Right cardiac atrium (tissue), 5 donors: ENCODE measurements around the gene IQCE. TPM values are rescaled to one million over a fixed set of nuclear protein-coding genes. Genes with fewer than 3 reads are reported as not detected.

Source experiments
- ATAC-seq, 2 donors: fragments of 200-7000 bp; cut with Tn5 transposase; one replicate each; pipeline versions ENCODE4 v1.8.0 to v1.9.1; 2020; ENCODE audit warnings: moderate library complexity in 2 of 2, mild to moderate bottlenecking in 1 of 2
- DNase-seq, 3 donors: peaks; one replicate each; pipeline ENCODE4 v3.0.0-alpha.2; 2020
- H3K27ac ChIP-seq: one replicate; pipeline ENCODE4 v1.5.1; 2013; ENCODE audit warnings: mild to moderate bottlenecking, low read length, control low read depth, moderate library complexity
- H3K27me3 ChIP-seq: one replicate; pipeline ENCODE4 v1.6.1; 2013; ENCODE audit not compliant: control insufficient read depth, insufficient read depth
- H3K4me1 ChIP-seq: one replicate; pipeline ENCODE4 v1.6.1; 2013; ENCODE audit warnings: low read length; ENCODE audit not compliant: control insufficient read depth, insufficient read depth
- H3K4me3 ChIP-seq: one replicate; pipeline ENCODE4 v1.5.1; 2013; ENCODE audit warnings: low read length, control low read depth
- H3K9me3 ChIP-seq: one replicate; pipeline ENCODE4 v1.6.1; 2013; ENCODE audit warnings: low read length; ENCODE audit not compliant: control insufficient read depth
- WGBS: extraction: QIAGEN DNeasy Blood & Tissue Kit; methylation state at CpG from one replicate; pipeline ENCODE4 v1.1.7; 2013; 5-methylcytosine and 5-hydroxymethylcytosine counted together
- intact Hi-C, 4 donors: fragments of 100-400 bp; cut with DNase I; formaldehyde crosslinking; loops; one replicate each; pipeline versions ENCODE4 v1.11.0 to v1.14.0; 2022 to 2023
- polyA plus RNA-seq: library from polyadenylated mRNA; stranded (reverse); fragments of 200-250 nt; gene quantifications from one replicate; pipeline ENCODE4 v1.2.3, GENCODE V29; 2013
- total RNA-seq, 4 donors: library from RNA; stranded (reverse); fragmentation: NEBNext Ultra II Directional; extraction: Animal tissue kit (Norgen Biotek cat#: 25700); gene quantifications; one replicate each; pipeline ENCODE4 v1.2.1, GENCODE V29; 2021
- donor health status: healthy with polysubstance abuse.
- donor health status: DM: no; HTN: yes; CAD: no.
- donor health status: DM: no; HTN: no; CAD: no.
- donor health status: DM: no; HTN: yes; CAD: no; lungs with severe emphysema.
- donor health status: DM: yes; HTN: yes; CAD: no.

IQCE gene
- total and polyA plus RNA-seq, 5 donors = 7.9 to 16.0 (median 15.1) TPM

DNA sequence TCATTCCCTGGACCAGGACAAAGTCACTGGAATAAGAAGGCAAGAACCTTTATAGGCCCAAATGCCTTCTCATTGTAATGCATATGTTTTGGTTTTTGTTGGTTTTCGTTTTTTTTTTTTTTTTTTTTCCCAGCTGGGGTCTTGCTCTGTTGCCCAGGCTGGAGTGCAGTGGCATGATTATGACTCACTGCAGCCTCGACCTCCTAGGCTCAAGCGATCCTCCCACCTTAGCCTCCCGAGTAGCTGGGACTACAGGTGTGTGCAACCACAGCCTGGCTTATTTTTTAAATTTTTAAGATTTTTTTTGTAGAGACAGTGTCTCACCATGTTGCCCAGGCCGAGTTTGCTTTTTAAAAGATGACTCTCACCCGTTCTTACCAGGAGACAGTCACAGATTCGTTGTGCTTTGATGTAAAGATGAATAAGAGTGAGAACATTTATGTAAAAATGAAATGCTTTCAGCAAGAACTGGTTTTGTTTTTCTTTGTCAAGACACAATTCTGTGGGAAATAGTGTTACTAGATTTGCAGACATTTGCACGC, 7.6 kb downstream of the IQCE start:
- ATAC-seq = no peak
- no peak for DNase-seq
- 81% methylated on average over 8 of the region's 8 CpGs for WGBS

DNA sequence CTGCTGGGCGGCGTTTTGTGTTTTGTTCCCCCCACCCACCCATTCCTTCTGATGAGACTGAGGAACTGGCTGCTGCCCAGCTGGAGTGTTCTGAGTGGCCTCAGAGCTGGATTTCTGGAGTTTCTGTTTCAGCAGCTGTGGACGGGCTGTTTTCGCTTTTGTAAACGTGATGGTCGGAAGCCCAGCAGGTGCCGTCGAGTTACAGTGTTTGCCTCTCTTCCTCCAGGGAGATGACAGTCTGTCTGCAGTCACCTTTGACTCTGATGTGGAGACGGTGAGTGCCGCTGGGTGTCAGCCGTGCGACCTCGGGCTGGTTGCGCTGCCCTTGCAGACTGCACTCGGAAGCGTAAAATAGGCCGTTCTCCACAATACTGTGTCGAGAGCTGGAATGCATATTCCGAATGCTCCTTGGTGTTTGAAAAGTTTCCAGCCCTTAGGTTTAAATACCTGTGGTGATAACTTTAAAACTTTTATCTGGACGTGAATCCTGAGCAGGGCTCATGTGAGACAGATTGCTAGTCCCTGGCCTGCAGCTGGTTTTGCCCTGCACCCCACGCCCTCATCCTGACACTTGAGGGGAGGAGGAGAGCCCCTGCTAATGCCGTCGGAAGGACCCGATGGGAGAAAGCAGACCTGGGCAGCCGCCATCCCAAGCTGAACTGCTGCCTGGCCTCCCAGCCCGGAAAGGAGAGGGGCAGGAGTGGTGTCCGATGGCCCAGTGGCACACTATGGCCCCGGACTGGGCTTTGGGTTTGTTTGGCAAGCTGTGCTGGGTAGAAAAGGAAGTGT, 8.3 kb downstream of the IQCE start:
- WGBS = 51% methylated on average over 28 of the region's 28 CpGs
- ATAC-seq (peak; percentile 73 to 74), DNase-seq (peak in 1 of 3 donors; percentile 77)
- no peaks in the 10 kb centered on the region for H3K9me3 ChIP-seq
- H3K27ac ChIP-seq = no peak overlapping the region
- H3K4me3 ChIP-seq = no peak overlapping the region
- intact Hi-C loops = loop anchor here in 3 of 4 donors (5.0 kb wide), 2 partner anchors 95 to 115 kb away; no protein-coding TSS in a partner anchor
- H3K27me3 ChIP-seq = no peaks in the 10 kb centered on the region
- no peaks in the 10 kb centered on the region for H3K4me1 ChIP-seq

More for the DNA sequence above, 7.6 kb downstream of the IQCE start:
- H3K4me1 ChIP-seq = no peaks in the 10 kb centered on the region
- no peak overlapping the region for H3K27ac ChIP-seq
- intact Hi-C loops = loop anchor here in 3 of 4 donors (5.0 kb wide), 2 partner anchors 96 to 116 kb away; no protein-coding TSS in a partner anchor
- no peaks in the 10 kb centered on the region for H3K27me3 ChIP-seq
- no peak overlapping the region for H3K4me3 ChIP-seq
- no peaks in the 10 kb centered on the region for H3K9me3 ChIP-seq

DNA sequence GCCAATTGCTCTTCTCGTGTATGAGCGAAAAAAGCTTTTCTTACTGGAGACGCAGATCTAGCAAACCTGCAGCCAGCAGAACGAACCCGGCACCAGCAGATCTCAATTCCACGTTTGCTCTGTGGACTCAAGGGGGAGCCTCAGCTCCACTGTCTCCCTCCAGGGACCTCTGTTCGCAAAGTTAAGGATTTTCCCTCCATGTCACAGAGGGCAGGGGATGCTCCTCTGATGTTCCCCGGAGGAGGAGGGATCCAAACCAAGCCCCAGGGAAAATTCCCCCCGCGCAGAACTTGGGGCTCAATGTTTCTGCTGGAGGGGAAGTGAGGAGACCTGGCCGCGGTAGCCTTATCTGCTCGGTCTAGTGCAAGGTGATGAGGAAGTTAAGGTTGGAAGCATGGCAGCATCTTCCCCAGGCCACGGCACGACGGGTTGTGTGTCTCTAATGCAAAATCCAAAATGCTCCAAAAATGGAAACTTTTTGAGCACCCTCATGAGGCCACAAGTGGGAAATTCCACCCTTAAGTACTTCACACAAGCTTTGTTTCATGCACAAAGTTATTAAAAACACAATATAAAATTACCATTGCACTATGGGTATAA, 9.0 kb downstream of the IQCE start:
- DNase-seq (peak in 2 of 3 donors; percentile 39 to 60), ATAC-seq (peak; percentile 73 to 79)
- Histone ChIP-seq H3K9me3 (no peaks in the 10 kb centered on the region), H3K27ac (no peak overlapping the region), H3K27me3 (no peaks in the 10 kb centered on the region), H3K4me1 (no peaks in the 10 kb centered on the region), H3K4me3 (no peak overlapping the region)
- intact Hi-C loops = loop anchor here in 3 of 4 donors (5.0 kb wide), 2 partner anchors 95 to 115 kb away; no protein-coding TSS in a partner anchor
- 30% methylated on average over 16 of the region's 16 CpGs for WGBS

DNA sequence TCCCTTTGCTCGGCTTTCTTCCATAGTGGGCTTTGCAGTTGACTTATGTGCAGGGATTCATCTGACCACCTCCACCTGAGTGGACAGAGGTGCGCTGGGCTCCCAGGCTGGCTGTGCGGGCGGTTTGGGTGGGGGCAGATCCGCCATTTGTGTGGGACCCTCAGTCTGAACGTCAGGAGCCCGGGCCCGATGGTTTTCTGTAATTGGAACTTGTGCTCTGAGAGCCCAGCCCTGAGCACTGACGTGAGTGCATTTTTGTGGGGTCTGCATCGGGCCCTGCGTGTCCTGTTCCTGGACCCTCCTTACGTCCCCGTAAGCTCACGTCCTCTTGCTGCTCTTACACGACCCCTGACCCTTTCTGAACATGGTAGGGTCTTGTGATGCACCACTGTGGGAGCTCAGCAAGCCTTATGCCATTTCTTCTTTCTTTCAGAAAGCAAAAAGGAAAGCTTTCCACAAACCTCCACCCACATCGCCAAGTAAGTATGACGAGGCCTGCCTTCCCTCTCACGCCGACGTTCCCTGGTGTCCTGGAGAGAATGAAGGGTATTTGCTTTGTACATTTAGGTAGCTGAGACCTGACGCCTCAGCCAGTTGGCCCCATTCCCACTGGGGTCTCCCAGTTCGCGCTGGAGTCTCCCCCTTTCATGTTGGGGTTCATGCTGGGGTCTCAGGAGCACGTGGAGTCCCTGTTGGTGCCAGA, 9.9 kb downstream of the IQCE start:
- H3K4me3 ChIP-seq = no peak overlapping the region
- 95% methylated on average over 24 of the region's 24 CpGs for WGBS
- H3K27ac ChIP-seq = no peak overlapping the region
- H3K4me1 ChIP-seq = no peaks in the 10 kb centered on the region
- DNase-seq (no peak), ATAC-seq (no peak)
- intact Hi-C loops = loop anchor here in 3 of 4 donors (5.0 kb wide), 2 partner anchors 94 to 114 kb away; no protein-coding TSS in a partner anchor
- no peaks in the 10 kb centered on the region for H3K27me3 ChIP-seq
- no peaks in the 10 kb centered on the region for H3K9me3 ChIP-seq

- ATAC-seq = no peak
- Histone ChIP-seq H3K9me3 (no peaks in the 10 kb centered on the region), H3K27ac (no peak overlapping the region), H3K4me1 (no peaks in the 10 kb centered on the region), H3K4me3 (no peak overlapping the region), H3K27me3 (no peaks in the 10 kb centered on the region)
- intact Hi-C loops = loop anchor here in 3 of 4 donors (5.0 kb wide), 2 partner anchors 93 to 113 kb away; no protein-coding TSS in a partner anchor
- WGBS = 96% methylated on average over 14 of the region's 14 CpGs
- no peak for DNase-seq
Observed at GRCh38 chr7:2569421-2569820, 10.6 kb downstream of the IQCE start.

GRCh38 chr7:2570021-2570420, 11.2 kb downstream of the IQCE start:
- intact Hi-C loops = no loop called here

DNA sequence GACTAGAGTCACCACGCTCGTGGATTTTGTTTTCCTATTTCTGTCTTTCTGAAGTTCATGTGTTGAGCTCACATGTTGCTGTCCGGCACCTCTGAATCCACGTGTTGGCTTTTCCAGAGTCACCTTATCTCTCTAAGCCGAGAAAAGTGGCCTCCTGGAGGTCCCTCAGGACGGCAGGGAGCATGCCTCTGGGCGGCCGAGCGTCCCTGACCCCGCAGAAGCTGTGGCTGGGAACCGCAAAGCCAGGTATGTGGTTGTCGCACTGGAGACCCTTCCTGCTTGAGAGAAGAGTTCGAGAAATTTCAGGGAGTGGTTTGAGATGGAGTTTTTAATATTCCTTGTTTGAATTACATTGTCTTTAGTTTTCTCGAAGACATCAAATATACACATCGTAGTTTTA, 12.6 kb downstream of the IQCE start:
- ATAC-seq (no peak), DNase-seq (no peak)
- no peaks in the 10 kb centered on the region for H3K4me1 ChIP-seq
- H3K27ac ChIP-seq = no peak overlapping the region
- H3K27me3 ChIP-seq = no peaks in the 10 kb centered on the region
- 84% methylated on average over 15 of the region's 15 CpGs for WGBS
- no peaks in the 10 kb centered on the region for H3K9me3 ChIP-seq
- intact Hi-C loops = no loop called here
- H3K4me3 ChIP-seq = no peak overlapping the region

More at GRCh38 chr7:2570021-2570420, 11.2 kb downstream of the IQCE start:
- no peak overlapping the region for H3K27ac ChIP-seq
- no peaks in the 10 kb centered on the region for H3K9me3 ChIP-seq
- no peak for DNase-seq
- no peaks in the 10 kb centered on the region for H3K4me1 ChIP-seq
- no peak for ATAC-seq
- no peaks in the 10 kb centered on the region for H3K27me3 ChIP-seq
- 68% methylated on average over 16 of the region's 16 CpGs for WGBS
- no peak overlapping the region for H3K4me3 ChIP-seq

DNA sequence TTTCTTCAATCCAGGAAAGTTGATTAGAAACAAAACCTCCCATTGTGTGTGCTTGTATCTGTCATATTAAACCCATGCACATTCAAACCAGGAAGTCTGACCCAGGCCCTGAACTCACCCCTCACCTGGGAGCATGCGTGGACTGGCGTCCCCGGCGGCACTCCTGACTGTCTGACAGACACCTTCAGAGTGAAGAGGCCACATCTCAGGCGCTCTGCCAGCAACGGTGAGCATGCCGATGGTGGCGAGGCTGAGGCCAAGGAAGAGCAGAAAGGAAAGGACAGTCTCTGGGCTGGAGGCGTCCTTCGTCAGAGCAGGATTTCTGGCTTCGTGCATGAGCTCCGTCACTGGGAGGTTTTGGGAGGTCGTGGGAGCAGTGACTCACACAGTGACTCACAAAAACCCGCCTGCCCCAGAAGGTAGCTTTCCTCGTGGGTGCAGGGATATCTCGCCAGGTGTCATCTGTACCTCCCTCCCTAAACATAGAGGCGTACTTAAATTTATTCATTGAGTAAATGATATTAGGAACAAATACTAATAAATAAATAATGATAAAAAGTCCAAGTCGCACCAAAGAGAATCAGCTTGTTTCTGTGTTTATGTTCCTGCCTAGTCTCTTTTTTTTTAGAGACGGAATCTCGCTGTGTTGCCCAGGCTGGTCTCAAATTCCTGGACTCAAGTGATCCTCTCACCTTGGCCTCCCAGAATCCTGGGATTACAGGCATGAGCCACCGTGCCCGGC, 13.5 kb downstream of the IQCE start:
- Histone ChIP-seq H3K4me1 (no peaks in the 10 kb centered on the region), H3K27ac (no peak overlapping the region), H3K9me3 (no peaks in the 10 kb centered on the region), H3K27me3 (no peaks in the 10 kb centered on the region), H3K4me3 (no peak overlapping the region)
- intact Hi-C loops = no loop called here
- no peak for ATAC-seq
- peak in 1 of 3 donors; percentile 56 for DNase-seq
- WGBS = 85% methylated on average over 22 of the region's 22 CpGs

DNA sequence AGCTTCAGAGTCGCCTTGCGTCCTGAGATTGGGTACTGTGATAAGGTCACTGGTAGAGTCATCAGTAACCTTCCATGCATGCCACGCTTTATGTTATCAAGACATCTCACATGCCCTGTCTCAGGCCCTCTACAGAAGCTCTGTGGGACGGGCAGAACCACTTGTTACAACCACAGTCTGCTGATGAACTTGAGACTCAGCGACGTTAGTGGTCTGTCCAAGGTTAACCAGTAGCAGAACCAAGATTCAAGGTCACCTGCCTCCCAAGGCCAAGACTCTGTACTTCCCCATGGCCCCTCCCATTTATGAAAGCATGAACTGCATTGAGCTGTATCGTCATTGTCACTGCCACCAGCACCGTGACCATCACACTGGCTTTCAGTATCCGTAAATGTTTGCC, 15.0 kb downstream of the IQCE start:
- intact Hi-C loops = no loop called here
- H3K27ac ChIP-seq = no peak overlapping the region
- no peaks in the 10 kb centered on the region for H3K27me3 ChIP-seq
- WGBS = 89% methylated on average over 9 of the region's 9 CpGs
- H3K9me3 ChIP-seq = no peaks in the 10 kb centered on the region
- ATAC-seq (no peak), DNase-seq (no peak)
- no peaks in the 10 kb centered on the region for H3K4me1 ChIP-seq
- no peak overlapping the region for H3K4me3 ChIP-seq

DNA sequence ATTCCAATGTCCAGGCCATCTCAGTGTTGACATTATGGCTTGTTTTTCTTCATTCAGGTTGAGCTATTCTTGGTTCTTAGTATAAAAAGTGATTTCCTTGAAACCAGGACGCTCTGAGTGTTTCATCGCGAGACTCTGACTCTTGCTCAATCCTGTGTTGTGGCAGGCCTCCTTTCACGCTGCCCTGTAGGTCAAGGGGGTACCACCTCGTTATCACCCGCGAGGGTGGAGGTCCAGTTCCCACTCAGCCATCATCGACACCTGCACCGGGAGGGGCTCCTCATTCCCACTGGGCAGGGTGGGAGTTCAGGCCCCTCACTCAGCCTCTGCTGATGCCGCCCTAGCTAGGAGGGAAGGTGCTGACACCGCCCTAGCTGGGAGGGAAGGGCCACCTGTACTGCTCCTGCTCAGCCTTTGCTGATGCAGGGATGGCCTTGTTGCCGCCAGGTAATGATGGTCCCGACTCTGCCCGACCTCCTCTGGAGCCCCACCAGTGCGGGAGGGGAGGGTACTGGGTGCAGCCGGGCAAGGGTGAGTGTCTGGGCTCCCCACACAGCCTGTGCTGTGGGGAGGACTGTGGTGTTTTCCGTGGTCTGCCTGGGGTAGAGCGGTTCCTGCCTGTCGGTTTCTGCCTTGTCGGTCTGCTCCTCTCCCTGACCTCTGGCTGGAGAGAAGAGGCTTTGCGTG, 16.4 kb downstream of the IQCE start:
- H3K27me3 ChIP-seq = no peaks in the 10 kb centered on the region
- H3K4me1 ChIP-seq = no peaks in the 10 kb centered on the region
- DNase-seq = no peak
- peak; percentile 26 to 49 for ATAC-seq
- no peak overlapping the region for H3K4me3 ChIP-seq
- H3K27ac ChIP-seq = no peak overlapping the region
- no peaks in the 10 kb centered on the region for H3K9me3 ChIP-seq
- intact Hi-C loops = no loop called here
- WGBS = 78% methylated on average over 21 of the region's 21 CpGs
